HCT116 (cell line): ENCODE results near the gene MBD3. TPM values are rescaled to one million over a fixed set of nuclear protein-coding genes. Genes with fewer than 3 reads are reported as not detected.

Source experiments
- ATAC-seq: fragments of 200-7000 bp; cut with Tn5 transposase; 2 replicates; pipeline ENCODE4 v1.9.1; 2020; ENCODE audit warnings: mild to moderate bottlenecking, moderate library complexity
- BruUV-seq: library from RNA; stranded (reverse); fragments of 400-500 nt; replicated peaks from 2 replicates; lab custom pipeline; 2021; lab: Mats Ljungman, UMichigan
- CTCF ChIA-PET: fragments of 300-600 bp; sonication (Branson Sonifier 250); formaldehyde crosslinking; loops from one replicate; lab custom pipeline; 2021; ENCODE audit warnings: antibody characterized with exemption; lab: Charles Lee
- POLR2A ChIA-PET: fragments of 300-600, 350-600 bp; sonication (Branson Sonifier 250); formaldehyde crosslinking; loops from one replicate; lab custom pipeline; 2021; ENCODE audit warnings: antibody characterized with exemption; lab: Charles Lee
- RAD21 ChIA-PET, 2 experiments: fragments of 300-600 bp; sonication (Branson Sonifier 250); formaldehyde crosslinking; loops; one replicate each; lab custom pipeline; 2023; ENCODE audit warnings: low total read pairs in 2 of 2; ENCODE audit not compliant: uncharacterized antibody in 2 of 2, unreplicated experiment in 2 of 2, low non-redundant PET in 1 of 2; lab: Charles Lee
- DNase-seq: peaks from one replicate; pipeline ENCODE4 v3.0.0-alpha.2; 2010; ENCODE audit warnings: low read depth, low spot score
- H2AFZ ChIP-seq: fragments of 200-600 bp; shearing (Covaris generic), sonication (generic); 2 replicates; pipeline ENCODE4 v1.6.1; 2017; ENCODE audit warnings: low read depth, mixed run types, mixed read lengths, antibody characterized with exemption, low read length; ENCODE audit not compliant: poor library complexity, severe bottlenecking
- H3K27ac ChIP-seq: 2 replicates; pipeline ENCODE4 v1.5.1; 2012; ENCODE audit warnings: low read depth, low read length
- H3K27me3 ChIP-seq: fragments of 200-600 bp; sonication (generic); 2 replicates; pipeline ENCODE4 v1.6.1; 2016; ENCODE audit warnings: mixed run types, low read length, mixed read lengths; ENCODE audit not compliant: insufficient read depth
- H3K36me3 ChIP-seq, 2 experiments: fragments of 200-500 bp in 1 of 2; fragments of 200-600 bp in 1 of 2; sonication (Bioruptor generic) in 1 of 2; sonication (generic) in 1 of 2; 2 replicates each; pipeline versions ENCODE4 v1.5.1 to v1.6.1; 2014 to 2016; ENCODE audit warnings: low read length in 2 of 2, inconsistent platforms in 1 of 2, mixed read lengths in 1 of 2, mixed run types in 1 of 2; ENCODE audit not compliant: insufficient read depth in 2 of 2, control insufficient read depth in 1 of 2
- H3K4me1 ChIP-seq, 2 experiments: fragments of 200-600 bp in 1 of 2; sonication (generic) in 1 of 2; 2 replicates each; pipeline versions ENCODE4 v1.5.1 to v1.6.1; 2012 to 2017; ENCODE audit warnings: low read length in 2 of 2, inconsistent platforms in 1 of 2, mild to moderate bottlenecking in 1 of 2, mixed read lengths in 1 of 2, mixed run types in 1 of 2, moderate library complexity in 1 of 2; ENCODE audit not compliant: insufficient read depth in 2 of 2, control insufficient read depth in 1 of 2
- H3K4me2 ChIP-seq: fragments of 200-600 bp; sonication (generic); 2 replicates; pipeline ENCODE4 v1.6.1; 2017; ENCODE audit warnings: mixed run types, low read length, mixed read lengths
- H3K4me3 ChIP-seq, 2 experiments: fragments of 200-600 bp in 1 of 2; sonication (generic) in 1 of 2; replicated peaks in 1 of 2; 2 replicates each; pipeline ENCODE4 v1.5.1; 2011 to 2016; ENCODE audit warnings: low read length in 2 of 2, control low read depth in 1 of 2, low read depth in 1 of 2, mild to moderate bottlenecking in 1 of 2, mixed read lengths in 1 of 2, mixed run types in 1 of 2
- H3K79me2 ChIP-seq: fragments of 200-600 bp; sonication (generic); 2 replicates; pipeline ENCODE4 v1.6.1; 2017; ENCODE audit warnings: mild to moderate bottlenecking, mixed run types, low read length, moderate library complexity, mixed read lengths; ENCODE audit not compliant: insufficient read depth
- H3K9ac ChIP-seq: fragments of 200-600 bp; sonication (generic); 2 replicates; pipeline ENCODE4 v1.6.1; 2016; ENCODE audit warnings: low read length, mixed read lengths
- H3K9me2 ChIP-seq: fragments of 200-600 bp; sonication (generic), shearing (Covaris generic); 2 replicates; pipeline ENCODE4 v1.6.1; 2017; ENCODE audit warnings: mixed run types, mild to moderate bottlenecking, moderate library complexity; ENCODE audit not compliant: insufficient read depth
- H3K9me3 ChIP-seq, 2 experiments: fragments of 200-500 bp in 1 of 2; fragments of 200-600 bp in 1 of 2; sonication (Bioruptor generic) in 1 of 2; sonication (generic) in 1 of 2; 2 replicates each; pipeline ENCODE4 v1.6.1; 2014 to 2017; ENCODE audit warnings: low read length in 2 of 2, mixed read lengths in 2 of 2, inconsistent platforms in 1 of 2, low read depth in 1 of 2, mild to moderate bottlenecking in 1 of 2, mixed run types in 1 of 2, moderate library complexity in 1 of 2; ENCODE audit not compliant: control insufficient read depth in 1 of 2, insufficient read depth in 1 of 2
- H4K20me1 ChIP-seq: fragments of 200-600 bp; sonication (generic), shearing (Covaris generic); 2 replicates; pipeline ENCODE4 v1.6.1; 2017; ENCODE audit warnings: mixed run types, mild to moderate bottlenecking, moderate library complexity; ENCODE audit not compliant: insufficient read depth
- CBX3 ChIP-seq: IDR thresholded peaks from 2 replicates; pipeline ENCODE4 v1.6.1; 2012; ENCODE audit warnings: low read depth
- CEBPB ChIP-seq: IDR thresholded peaks from 2 replicates; pipeline ENCODE4 v1.6.1; 2012; ENCODE audit warnings: low read depth
- EZH2phosphoT487 ChIP-seq: fragments of 200-600 bp; IDR thresholded peaks from 2 replicates; pipeline ENCODE4 v1.6.1; 2018; ENCODE audit warnings: antibody characterized with exemption, borderline replicate concordance
- FOSL1 ChIP-seq: IDR thresholded peaks from 2 replicates; pipeline ENCODE4 v1.6.1; 2012; ENCODE audit warnings: low read depth
- RAD21 ChIP-seq: IDR thresholded peaks from 2 replicates; pipeline ENCODE4 v1.6.1; 2012; ENCODE audit warnings: low read depth, mild to moderate bottlenecking
- SIN3A ChIP-seq: IDR thresholded peaks from 2 replicates; pipeline ENCODE4 v1.6.1; 2012; ENCODE audit warnings: low read depth
- SP1 ChIP-seq: IDR thresholded peaks from 2 replicates; pipeline ENCODE4 v1.6.1; 2012; ENCODE audit warnings: low read depth
- SRF ChIP-seq: IDR thresholded peaks from 2 replicates; pipeline ENCODE4 v1.6.1; 2012; ENCODE audit warnings: low read depth
- TCF7L2 ChIP-seq: IDR thresholded peaks from 2 replicates; pipeline ENCODE4 v1.7.0; 2011; ENCODE audit warnings: borderline replicate concordance, inconsistent platforms; ENCODE audit not compliant: insufficient read depth, insufficient read length; ENCODE audit errors: extremely low read depth
- ZFX ChIP-seq: fragments of 450-650 bp; IDR thresholded peaks from 2 replicates; pipeline ENCODE4 v1.6.1; 2017
- intact Hi-C: fragments of 100-400 bp; cut with micrococcal nuclease; formaldehyde crosslinking; loops from 2 replicates; pipeline ENCODE4 v1.10.0; 2022
- total RNA-seq: library from RNA; stranded (reverse); gene quantifications from one replicate; pipeline ENCODE4 v1.2.1, GENCODE V29; 2021; ENCODE audit not compliant: unreplicated experiment
- TF ChIP-seq, protein P1 (sequence below): IDR thresholded peaks from 2 replicates; pipeline ENCODE4 v1.6.1; 2011; ENCODE audit warnings: mild to moderate bottlenecking, low read length, moderate library complexity; ENCODE audit not compliant: insufficient replicate concordance; ENCODE audit errors: extremely low read depth
- TF ChIP-seq, protein P2 (sequence below): IDR thresholded peaks from 2 replicates; pipeline ENCODE4 v1.6.1; 2012; ENCODE audit warnings: low read depth
- TF ChIP-seq, protein P3 (sequence below): IDR thresholded peaks from 2 replicates; pipeline ENCODE4 v1.6.1; 2012
- TF ChIP-seq, protein P4 (sequence below), 3 experiments: fragments of 200-600 bp in 1 of 3; sonication (generic) in 1 of 3; IDR thresholded peaks in 2 of 3; conservative IDR thresholded peaks in 1 of 3; 2 replicates each; pipeline ENCODE4 v1.5.1; 2012 to 2017; ENCODE audit warnings: low read depth in 2 of 3, low read length in 2 of 3, antibody characterized with exemption in 1 of 3, borderline replicate concordance in 1 of 3, control low read depth in 1 of 3, mild to moderate bottlenecking in 1 of 3, mixed read lengths in 1 of 3, mixed run types in 1 of 3, moderate library complexity in 1 of 3; ENCODE audit not compliant: insufficient read depth in 1 of 3

The MBD3 gene
- total RNA-seq, 1 experiment from 2014 or later, result 85.7 TPM

DNA sequence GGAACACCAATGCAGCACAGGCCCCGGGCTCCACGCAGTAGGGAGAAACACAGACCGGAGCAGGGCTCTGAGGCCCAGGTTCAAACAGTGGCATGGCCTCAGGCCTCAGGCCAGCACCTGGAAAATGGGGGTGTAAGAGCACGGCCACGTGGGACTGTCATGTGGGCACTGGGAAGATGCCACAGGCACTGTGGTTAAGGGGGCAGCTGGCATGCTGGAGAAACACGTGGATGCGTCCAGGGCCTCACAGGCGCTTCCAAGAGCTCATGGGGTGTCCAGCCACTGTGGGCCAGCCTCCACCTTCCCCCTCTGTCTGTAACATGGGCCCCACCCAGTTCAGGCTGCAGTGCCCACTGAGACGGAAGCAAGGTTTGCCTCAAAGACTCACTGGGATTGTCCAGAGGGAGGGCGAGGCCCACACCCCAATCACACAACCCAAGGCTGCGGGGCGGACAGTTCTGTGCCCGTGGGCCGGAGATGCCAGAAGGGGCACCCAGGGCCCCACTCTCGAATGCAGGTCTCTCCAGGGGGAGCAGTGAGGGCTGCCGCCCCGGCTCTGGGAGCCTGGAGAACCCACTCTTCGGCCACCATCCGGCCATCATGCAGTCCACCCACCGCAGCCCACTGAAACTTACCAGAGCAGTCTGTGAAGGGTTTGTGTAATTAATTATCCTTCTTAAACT is 6.3 kb upstream of the MBD3 start:
- H3K79me2 ChIP-seq, result peaks cover 63% of the 10 kb centered on the region

More for the DNA sequence above, 6.3 kb upstream of the MBD3 start:
- ChIA-PET CTCF (no interaction called here), POLR2A (no interaction called here), RAD21 (no interaction called here)
- intact Hi-C loops, result no loop called here
- H3K36me3 ChIP-seq, result peaks cover 22 to 29% of the 10 kb centered on the region in 2 experiments; a peak in 3 of 4 replicates
- no peak overlapping the region for H3K27ac ChIP-seq
- ATAC-seq (no peak), DNase-seq (no peak)
- H3K27me3 ChIP-seq, result no peaks in the 10 kb centered on the region
- TF ChIP-seq RAD21, result no peak
- TF ChIP-seq, protein P1, sequence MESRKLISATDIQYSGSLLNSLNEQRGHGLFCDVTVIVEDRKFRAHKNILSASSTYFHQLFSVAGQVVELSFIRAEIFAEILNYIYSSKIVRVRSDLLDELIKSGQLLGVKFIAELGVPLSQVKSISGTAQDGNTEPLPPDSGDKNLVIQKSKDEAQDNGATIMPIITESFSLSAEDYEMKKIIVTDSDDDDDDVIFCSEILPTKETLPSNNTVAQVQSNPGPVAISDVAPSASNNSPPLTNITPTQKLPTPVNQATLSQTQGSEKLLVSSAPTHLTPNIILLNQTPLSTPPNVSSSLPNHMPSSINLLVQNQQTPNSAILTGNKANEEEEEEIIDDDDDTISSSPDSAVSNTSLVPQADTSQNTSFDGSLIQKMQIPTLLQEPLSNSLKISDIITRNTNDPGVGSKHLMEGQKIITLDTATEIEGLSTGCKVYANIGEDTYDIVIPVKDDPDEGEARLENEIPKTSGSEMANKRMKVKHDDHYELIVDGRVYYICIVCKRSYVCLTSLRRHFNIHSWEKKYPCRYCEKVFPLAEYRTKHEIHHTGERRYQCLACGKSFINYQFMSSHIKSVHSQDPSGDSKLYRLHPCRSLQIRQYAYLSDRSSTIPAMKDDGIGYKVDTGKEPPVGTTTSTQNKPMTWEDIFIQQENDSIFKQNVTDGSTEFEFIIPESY, result no peak
- no peak for TF ChIP-seq SIN3A
- TF ChIP-seq, protein P2, sequence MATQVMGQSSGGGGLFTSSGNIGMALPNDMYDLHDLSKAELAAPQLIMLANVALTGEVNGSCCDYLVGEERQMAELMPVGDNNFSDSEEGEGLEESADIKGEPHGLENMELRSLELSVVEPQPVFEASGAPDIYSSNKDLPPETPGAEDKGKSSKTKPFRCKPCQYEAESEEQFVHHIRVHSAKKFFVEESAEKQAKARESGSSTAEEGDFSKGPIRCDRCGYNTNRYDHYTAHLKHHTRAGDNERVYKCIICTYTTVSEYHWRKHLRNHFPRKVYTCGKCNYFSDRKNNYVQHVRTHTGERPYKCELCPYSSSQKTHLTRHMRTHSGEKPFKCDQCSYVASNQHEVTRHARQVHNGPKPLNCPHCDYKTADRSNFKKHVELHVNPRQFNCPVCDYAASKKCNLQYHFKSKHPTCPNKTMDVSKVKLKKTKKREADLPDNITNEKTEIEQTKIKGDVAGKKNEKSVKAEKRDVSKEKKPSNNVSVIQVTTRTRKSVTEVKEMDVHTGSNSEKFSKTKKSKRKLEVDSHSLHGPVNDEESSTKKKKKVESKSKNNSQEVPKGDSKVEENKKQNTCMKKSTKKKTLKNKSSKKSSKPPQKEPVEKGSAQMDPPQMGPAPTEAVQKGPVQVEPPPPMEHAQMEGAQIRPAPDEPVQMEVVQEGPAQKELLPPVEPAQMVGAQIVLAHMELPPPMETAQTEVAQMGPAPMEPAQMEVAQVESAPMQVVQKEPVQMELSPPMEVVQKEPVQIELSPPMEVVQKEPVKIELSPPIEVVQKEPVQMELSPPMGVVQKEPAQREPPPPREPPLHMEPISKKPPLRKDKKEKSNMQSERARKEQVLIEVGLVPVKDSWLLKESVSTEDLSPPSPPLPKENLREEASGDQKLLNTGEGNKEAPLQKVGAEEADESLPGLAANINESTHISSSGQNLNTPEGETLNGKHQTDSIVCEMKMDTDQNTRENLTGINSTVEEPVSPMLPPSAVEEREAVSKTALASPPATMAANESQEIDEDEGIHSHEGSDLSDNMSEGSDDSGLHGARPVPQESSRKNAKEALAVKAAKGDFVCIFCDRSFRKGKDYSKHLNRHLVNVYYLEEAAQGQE, result no peak
- no peak for TF ChIP-seq SRF
- no peak for TF ChIP-seq SP1
- no peak for TF ChIP-seq FOSL1
- no peak for TF ChIP-seq ZFX
- TF ChIP-seq, protein P3, sequence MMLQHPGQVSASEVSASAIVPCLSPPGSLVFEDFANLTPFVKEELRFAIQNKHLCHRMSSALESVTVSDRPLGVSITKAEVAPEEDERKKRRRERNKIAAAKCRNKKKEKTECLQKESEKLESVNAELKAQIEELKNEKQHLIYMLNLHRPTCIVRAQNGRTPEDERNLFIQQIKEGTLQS, result no peak
- TF ChIP-seq TCF7L2, result no peak
- no peak for TF ChIP-seq CBX3
- no peak for TF ChIP-seq CEBPB
- TF ChIP-seq, protein P4, sequence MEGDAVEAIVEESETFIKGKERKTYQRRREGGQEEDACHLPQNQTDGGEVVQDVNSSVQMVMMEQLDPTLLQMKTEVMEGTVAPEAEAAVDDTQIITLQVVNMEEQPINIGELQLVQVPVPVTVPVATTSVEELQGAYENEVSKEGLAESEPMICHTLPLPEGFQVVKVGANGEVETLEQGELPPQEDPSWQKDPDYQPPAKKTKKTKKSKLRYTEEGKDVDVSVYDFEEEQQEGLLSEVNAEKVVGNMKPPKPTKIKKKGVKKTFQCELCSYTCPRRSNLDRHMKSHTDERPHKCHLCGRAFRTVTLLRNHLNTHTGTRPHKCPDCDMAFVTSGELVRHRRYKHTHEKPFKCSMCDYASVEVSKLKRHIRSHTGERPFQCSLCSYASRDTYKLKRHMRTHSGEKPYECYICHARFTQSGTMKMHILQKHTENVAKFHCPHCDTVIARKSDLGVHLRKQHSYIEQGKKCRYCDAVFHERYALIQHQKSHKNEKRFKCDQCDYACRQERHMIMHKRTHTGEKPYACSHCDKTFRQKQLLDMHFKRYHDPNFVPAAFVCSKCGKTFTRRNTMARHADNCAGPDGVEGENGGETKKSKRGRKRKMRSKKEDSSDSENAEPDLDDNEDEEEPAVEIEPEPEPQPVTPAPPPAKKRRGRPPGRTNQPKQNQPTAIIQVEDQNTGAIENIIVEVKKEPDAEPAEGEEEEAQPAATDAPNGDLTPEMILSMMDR (IDR thresholded peaks at IDR 0.05 in 2 of 3, conservative IDR thresholded peaks at IDR 0.05 in 1 of 3; ENCODE audit: borderline replicate concordance in 1 of 3, insufficient read depth in 1 of 3, low read depth in 2 of 3, low read length in 2 of 3), result no peak
- no peak for TF ChIP-seq EZH2phosphoT487
- H4K20me1 ChIP-seq, result 0 out of 2 replicates have a peak, but pooled peaks cover 3% of the 10 kb centered on the region
- no peak overlapping the region for H3K9ac ChIP-seq
- no peaks in the 10 kb centered on the region for H3K9me2 ChIP-seq
- BruUV-seq, result no TSS peak
- no peak overlapping the region for H2AFZ ChIP-seq
- peaks cover 12 to 22% of the 10 kb centered on the region in 2 experiments; a peak in 3 of 4 replicates for H3K4me1 ChIP-seq
- no peak overlapping the region for H3K4me2 ChIP-seq
- no peak overlapping the region for H3K4me3 ChIP-seq
- H3K9me3 ChIP-seq, result no peaks in the 10 kb centered on the region
